Measurements from ENCODE around the gene GPC2. TPM values are rescaled to one million over a fixed set of nuclear protein-coding genes. Genes with fewer than 3 reads are reported as not detected.
"Not testable (repeated sequence)": the region's sequence is repeated elsewhere in the genome, so short reads cannot be mapped to it uniquely, and the experiment has no call there.

Gene GPC2
- total RNA-seq, 4 donors from 2014 or later: 0.57 to 1.4 (median 0.83) TPM; not detected in 1

GRCh38 chr7:100198266-100198665 lies 21.1 kb upstream of the GPC2 start:
- TF ChIP-seq POLR2A (IDR thresholded peaks at IDR 0.05): no peak
- Histone ChIP-seq H3K4me1 (no peaks in the 10 kb centered on the region), H3K27me3 (peaks cover 0 to 23% (median 0%) of the 10 kb centered on the region in 4 donors), H3K9me3 (no peaks in the 10 kb centered on the region), H3K36me3 (no peaks in the 10 kb centered on the region), H3K27ac (no peak overlapping the region), H3K4me3 (no peak overlapping the region)
- intact Hi-C loops (cut with DNase I): no loop called here
- no peak for DNase-seq
- 88 to 91% methylated on average over 10 of the region's 10 CpGs for WGBS, 2 donors

DNA sequence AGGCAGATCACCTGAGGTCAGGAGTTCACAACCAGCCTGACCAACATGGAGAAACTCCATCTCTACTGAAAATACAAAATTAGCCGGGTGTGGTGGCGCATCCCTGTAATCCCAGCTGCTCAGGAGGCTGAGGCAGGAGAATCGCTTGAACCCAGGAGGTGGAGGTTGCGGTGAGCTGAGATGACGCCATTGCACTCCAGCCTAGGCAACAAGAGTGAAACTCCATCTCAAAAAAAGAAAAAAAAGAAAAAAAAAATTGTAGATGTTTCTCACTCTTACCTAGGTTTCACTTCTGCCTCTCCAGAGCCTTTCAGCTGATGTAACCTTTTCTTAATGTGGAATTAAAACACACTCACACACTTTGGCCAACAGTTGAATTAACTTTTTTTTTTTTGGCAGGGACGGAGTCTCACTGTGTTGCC lies 18.7 kb upstream of the GPC2 start:
- intact Hi-C loops (cut with DNase I); H3K4me3 ChIP-seq; H3K4me1 ChIP-seq; H3K9me3 ChIP-seq; H3K27ac ChIP-seq; DNase-seq; H3K36me3 ChIP-seq: not testable (repeated sequence)
- 90 to 94% methylated on average over 6 of the region's 6 CpGs for WGBS, 2 donors
- H3K27me3 ChIP-seq: peaks cover 0 to 17% (median 0%) of the 10 kb centered on the region in 4 donors

DNA sequence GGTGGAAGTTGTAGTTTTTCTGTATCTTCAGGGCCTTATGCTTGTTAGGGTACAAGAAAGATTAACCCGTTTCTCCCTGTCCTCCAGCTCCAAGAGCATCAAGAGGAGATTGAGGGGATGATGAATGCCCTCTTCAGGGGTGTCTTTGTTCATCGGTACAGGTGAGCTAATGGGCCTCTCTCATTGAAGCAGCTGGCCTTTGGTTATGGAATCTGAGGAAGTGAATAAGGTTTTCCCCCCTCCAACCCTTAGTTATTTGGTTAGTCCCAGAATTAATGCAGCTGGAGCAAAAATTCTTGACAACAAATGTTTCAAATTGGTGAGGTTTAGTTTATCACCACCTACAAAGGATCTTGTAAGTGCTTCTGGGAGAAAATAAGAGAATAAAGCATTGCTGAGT lies 18.0 kb upstream of the GPC2 start:
- Histone ChIP-seq H3K4me3 (no peak overlapping the region), H3K27ac (no peak overlapping the region), H3K36me3 (no peaks in the 10 kb centered on the region), H3K4me1 (no peaks in the 10 kb centered on the region), H3K9me3 (no peaks in the 10 kb centered on the region), H3K27me3 (peaks cover 0 to 10% (median 0%) of the 10 kb centered on the region in 4 donors)
- WGBS, 2 donors: 77 to 78% methylated on average over 2 of the region's 2 CpGs
- TF ChIP-seq POLR2A (IDR thresholded peaks at IDR 0.05) (no peak), CTCF (IDR thresholded peaks at IDR 0.05) (no peak)
- DNase-seq: no peak
- intact Hi-C loops (cut with DNase I): no loop called here

GRCh38 chr7:100192969-100193368 lies 15.8 kb upstream of the GPC2 start:
- Histone ChIP-seq H3K9me3 (no peaks in the 10 kb centered on the region), H3K4me1 (no peaks in the 10 kb centered on the region), H3K36me3 (no peaks in the 10 kb centered on the region), H3K4me3 (no peak overlapping the region), H3K27me3 (no peaks in the 10 kb centered on the region), H3K27ac (no peak overlapping the region)
- 70 to 96% methylated on average over 3 of the region's 3 CpGs for WGBS, 2 donors
- TF ChIP-seq CTCF (IDR thresholded peaks at IDR 0.05) (no peak), POLR2A (IDR thresholded peaks at IDR 0.05) (no peak)
- DNase-seq: no peak
- intact Hi-C loops (cut with DNase I): no loop called here

DNA sequence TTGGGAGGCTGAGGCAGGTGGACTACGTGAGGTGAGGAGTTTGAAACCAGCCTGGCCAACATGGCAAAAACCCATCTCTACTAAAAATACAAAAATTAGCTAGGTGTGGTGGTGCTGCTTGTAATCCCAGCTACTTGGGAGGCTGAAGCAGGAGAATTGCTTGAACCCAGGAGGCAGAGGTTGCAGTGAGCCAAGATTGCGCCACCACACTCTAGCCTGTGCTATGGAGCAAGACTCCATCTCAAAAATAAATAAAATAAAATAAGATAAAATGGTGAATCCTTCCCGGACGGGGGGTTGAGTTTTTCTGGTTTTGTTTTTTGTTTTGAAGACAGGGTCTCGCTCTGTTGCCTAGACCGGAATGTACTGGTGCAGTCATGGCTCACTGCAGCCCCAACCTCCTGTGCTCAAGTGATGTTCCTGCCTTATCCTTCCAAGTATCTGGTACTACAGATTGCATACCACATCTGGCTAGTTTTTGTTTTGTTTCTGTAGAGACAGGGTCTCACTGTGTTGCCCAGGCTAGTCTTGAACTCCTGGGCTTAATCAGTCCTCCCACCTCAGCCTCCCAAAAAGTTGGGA lies 15.2 kb upstream of the GPC2 start:
- H3K4me3 ChIP-seq; H3K36me3 ChIP-seq; H3K4me1 ChIP-seq; H3K27me3 ChIP-seq; H3K9me3 ChIP-seq; intact Hi-C loops (cut with DNase I); DNase-seq; H3K27ac ChIP-seq: not testable (repeated sequence)
- 88 to 95% methylated on average over 6 of the region's 6 CpGs for WGBS, 2 donors

DNA sequence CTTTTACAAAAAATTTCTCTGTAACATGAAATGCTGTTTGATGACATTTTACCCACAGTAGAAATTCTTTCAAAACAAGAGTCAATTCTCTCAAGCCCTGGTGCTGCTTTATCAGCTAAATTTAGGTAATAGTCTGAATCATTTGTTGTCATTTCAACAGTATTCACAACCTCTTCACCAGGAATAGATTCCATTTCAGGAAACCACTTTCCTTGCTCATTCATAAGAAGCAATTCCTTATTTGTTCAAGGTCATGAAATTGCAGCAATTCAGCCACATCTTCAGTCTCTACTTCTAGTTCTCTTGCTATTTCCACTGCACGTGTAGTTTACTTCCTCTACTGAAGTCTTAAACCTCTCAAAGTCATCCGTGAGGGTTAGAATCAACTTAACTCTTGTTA lies 14.6 kb upstream of the GPC2 start:
- no peak overlapping the region for H3K4me3 ChIP-seq
- TF ChIP-seq POLR2A (IDR thresholded peaks at IDR 0.05): no peak
- TF ChIP-seq CTCF (IDR thresholded peaks at IDR 0.05): no peak
- no peaks in the 10 kb centered on the region for H3K4me1 ChIP-seq
- no peak overlapping the region for H3K27ac ChIP-seq
- 49 to 68% methylated on average over 2 of the region's 2 CpGs for WGBS, 2 donors
- DNase-seq: no peak
- no peaks in the 10 kb centered on the region for H3K9me3 ChIP-seq
- H3K27me3 ChIP-seq: no peaks in the 10 kb centered on the region
- intact Hi-C loops (cut with DNase I): no loop called here
- no peaks in the 10 kb centered on the region for H3K36me3 ChIP-seq
